Testis (tissue), 3 donors: ENCODE results near the gene GNAI2. TPM values are rescaled to one million over a fixed set of nuclear protein-coding genes. Genes with fewer than 3 reads are reported as not detected.
A peak's percentile ranks its signal among the peaks of the same experiment; 100 is the strongest.

Experiments used
- DNase-seq: peaks from one replicate; pipeline ENCODE4 v3.0.0-alpha.2; 2019
- H3K27ac ChIP-seq, 2 donors: fragments of 200-600 bp; sonication (generic); one replicate each; pipeline ENCODE4 v1.5.1; 2019
- H3K27me3 ChIP-seq: fragments of 200-600 bp; sonication (generic); one replicate; pipeline ENCODE4 v1.5.1; 2019
- H3K36me3 ChIP-seq: fragments of 200-600 bp; sonication (generic); one replicate; pipeline ENCODE4 v1.5.1; 2017; ENCODE audit warnings: low read depth; ENCODE audit errors: missing control alignments
- H3K4me1 ChIP-seq: fragments of 200-600 bp; sonication (generic); one replicate; pipeline ENCODE4 v1.5.1; 2019
- H3K4me3 ChIP-seq, 2 donors: fragments of 200-600 bp; sonication (generic); one replicate each; pipeline ENCODE4 v1.5.1; 2017 to 2019
- H3K9me3 ChIP-seq: fragments of 200-600 bp; sonication (generic); one replicate; pipeline ENCODE4 v1.5.1; 2017
- CTCF ChIP-seq, 3 experiments: fragments of 450-650 bp in 2 of 3; fragments of 200-600 bp in 1 of 3; sonication (generic) in 1 of 3; IDR thresholded peaks; one replicate each; pipeline ENCODE4 v1.5.1; 2016 to 2019; ENCODE audit warnings: antibody characterized with exemption in 3 of 3, mild to moderate bottlenecking in 2 of 3, moderate library complexity in 1 of 3
- POLR2A ChIP-seq: fragments of 450-650 bp; IDR thresholded peaks from one replicate; pipeline ENCODE4 v1.6.1; 2017; ENCODE audit warnings: antibody characterized with exemption, mild to moderate bottlenecking, moderate library complexity
- WGBS, 2 donors: methylation state at CpG; one replicate each; pipeline ENCODE4 v1.1.5; 2018; 5-methylcytosine and 5-hydroxymethylcytosine counted together
- intact Hi-C: fragments of 100-400 bp; cut with DNase I; formaldehyde crosslinking; loops from one replicate; pipeline ENCODE4 v1.15.1; 2023; ENCODE audit warnings: low total_unique reads
- polyA plus RNA-seq: library from polyadenylated mRNA; stranded (reverse); fragments of 350-450 nt; fragmentation: Illumina TruSeq; extraction: RNeasy Lipid Tissue Mini Kit (QIAGEN cat#74804); gene quantifications from one replicate; pipeline ENCODE4 v1.2.3, GENCODE V29; 2014; ENCODE audit warnings: low read depth, low replicate concordance; ENCODE audit not compliant: insufficient read depth
- total RNA-seq, 2 donors: library from RNA; depleted of rRNA; stranded (reverse); fragments of >200 nt; gene quantifications; one replicate each; pipeline ENCODE4 v1.2.3, GENCODE V29; 2016

GNAI2 gene
- total and polyA plus RNA-seq, 3 donors from 2014 or later, result 238 to 343 (median 239) TPM

- Histone ChIP-seq H3K4me3 (peak overlapping the region in 1 of 2 donors; percentile 36), H3K27ac (no peak overlapping the region), H3K4me1 (peaks cover 8% of the 10 kb centered on the region), H3K36me3 (no peaks in the 10 kb centered on the region), H3K9me3 (no peaks in the 10 kb centered on the region), H3K27me3 (no peaks in the 10 kb centered on the region)
- DNase-seq, result no peak
- intact Hi-C loops, result loop anchor here (10.0 kb wide), 1 partner anchor 81 kb away; the partner anchor contains the start of gene GNAT1
- 44 to 62% methylated on average over 26 to 65 of the region's 65 CpGs for WGBS, 2 donors
- TF ChIP-seq POLR2A (no peak), CTCF (IDR thresholded peaks at IDR 0.05) (no peak)
These were observed 39.4 kb downstream of the GNAI2 start for GRCh38 chr3:50275141-50275995.

- 57 to 60% methylated on average over 37 to 78 of the region's 79 CpGs for whole genome bisulfite sequencing, 2 donors
- intact Hi-C loops, result loop anchor here (10.0 kb wide), 1 partner anchor 81 kb away; the partner anchor contains the start of gene GNAT1
These were observed 40.2 kb downstream of the GNAI2 start for GRCh38 chr3:50275996-50276761.

GRCh38 chr3:50276762-50277101 lies 40.7 kb downstream of the GNAI2 start:
- 72 to 86% methylated on average over 16 to 17 of the region's 17 CpGs for WGBS, 2 donors
- DNase-seq, result no peak
- intact Hi-C loops, result loop anchor here (10.0 kb wide), 1 partner anchor 82 kb away; the partner anchor contains the start of gene GNAT1
- no peak overlapping the region for H3K27ac ChIP-seq
- TF ChIP-seq POLR2A (no peak), CTCF (IDR thresholded peaks at IDR 0.05) (no peak)
- H3K9me3 ChIP-seq, result no peaks in the 10 kb centered on the region
- H3K4me3 ChIP-seq, result peak overlapping the region; percentile 12 to 36
- H3K4me1 ChIP-seq, result peaks cover 8% of the 10 kb centered on the region
- H3K36me3 ChIP-seq, result no peaks in the 10 kb centered on the region
- no peaks in the 10 kb centered on the region for H3K27me3 ChIP-seq

More at GRCh38 chr3:50275996-50276761, 40.2 kb downstream of the GNAI2 start:
- no peak for DNase-seq
- Histone ChIP-seq H3K27ac (no peak overlapping the region), H3K27me3 (no peaks in the 10 kb centered on the region), H3K4me1 (peaks cover 8% of the 10 kb centered on the region), H3K9me3 (no peaks in the 10 kb centered on the region), H3K4me3 (peak overlapping the region; percentile 12 to 36), H3K36me3 (no peaks in the 10 kb centered on the region)
- TF ChIP-seq CTCF (IDR thresholded peaks at IDR 0.05), result no peak
- TF ChIP-seq POLR2A, result no peak

GRCh38 chr3:50278123-50278879 lies 42.3 kb downstream of the GNAI2 start:
- no peak for DNase-seq
- Histone ChIP-seq H3K4me1 (peaks cover 3% of the 10 kb centered on the region), H3K36me3 (no peaks in the 10 kb centered on the region), H3K4me3 (no peak overlapping the region), H3K27me3 (no peaks in the 10 kb centered on the region), H3K9me3 (no peaks in the 10 kb centered on the region), H3K27ac (no peak overlapping the region)
- intact Hi-C loops, result loop anchor here (10.0 kb wide), 1 partner anchor 84 kb away; the partner anchor contains the start of gene GNAT1
- WGBS, 2 donors, result 76 to 77% methylated on average over 3 to 4 of the region's 4 CpGs
- TF ChIP-seq CTCF (IDR thresholded peaks at IDR 0.05) (no peak), POLR2A (no peak)
